Trophoblast cell (in vitro differentiated cells and primary cell): ENCODE data around the gene ASAP2.

Experiments used
- DNase-seq, 2 donors: peaks; one replicate each; pipeline ENCODE4 v3.0.0-alpha.2; 2016
- H2AFZ ChIP-seq: 2 replicates; pipeline ENCODE4 v1.6.1; 2013; ENCODE audit warnings: low read length, moderate library complexity, mild to moderate bottlenecking; ENCODE audit not compliant: insufficient read depth, poor library complexity
- H2AK5ac ChIP-seq: 2 replicates; pipeline ENCODE4 v1.6.1; 2013; ENCODE audit warnings: mild to moderate bottlenecking, low read length
- H2BK120ac ChIP-seq: 2 replicates; pipeline ENCODE4 v1.6.1; 2013; ENCODE audit warnings: low read length, mild to moderate bottlenecking, moderate library complexity; ENCODE audit not compliant: insufficient read depth, poor library complexity
- H2BK12ac ChIP-seq: 2 replicates; pipeline ENCODE4 v1.6.1; 2013; ENCODE audit warnings: mild to moderate bottlenecking, low read length, moderate library complexity
- H2BK5ac ChIP-seq: 2 replicates; pipeline ENCODE4 v1.6.1; 2013; ENCODE audit warnings: low read length, low read depth, moderate library complexity, mild to moderate bottlenecking; ENCODE audit not compliant: poor library complexity
- H3K14ac ChIP-seq: 2 replicates; pipeline ENCODE4 v1.6.1; 2013; ENCODE audit warnings: mild to moderate bottlenecking, low read length
- H3K18ac ChIP-seq: 2 replicates; pipeline ENCODE4 v1.6.1; 2013; ENCODE audit warnings: mild to moderate bottlenecking, low read length
- H3K23ac ChIP-seq: 2 replicates; pipeline ENCODE4 v1.6.1; 2013; ENCODE audit warnings: low read length
- H3K27ac ChIP-seq: 2 replicates; pipeline ENCODE4 v1.5.1; 2013; ENCODE audit warnings: low read depth, mild to moderate bottlenecking, inconsistent platforms, low read length, moderate library complexity
- H3K27me3 ChIP-seq: 2 replicates; pipeline ENCODE4 v1.6.1; 2013; ENCODE audit warnings: inconsistent platforms, mild to moderate bottlenecking, low read length, moderate library complexity; ENCODE audit not compliant: insufficient read depth
- H3K36me3 ChIP-seq, 2 experiments: 1 replicate in 1 of 2; 2 replicates in 1 of 2; pipeline ENCODE4 v1.6.1; 2013; ENCODE audit warnings: low read length in 2 of 2, mild to moderate bottlenecking in 2 of 2, moderate library complexity in 1 of 2; ENCODE audit not compliant: insufficient read depth in 2 of 2, control insufficient read depth in 1 of 2
- H3K4ac ChIP-seq: 2 replicates; pipeline ENCODE4 v1.6.1; 2013; ENCODE audit warnings: low read depth, mild to moderate bottlenecking, low read length, moderate library complexity
- H3K4me1 ChIP-seq, 2 experiments: 1 replicate in 1 of 2; 2 replicates in 1 of 2; pipeline ENCODE4 v1.6.1; 2013; ENCODE audit warnings: low read length in 2 of 2, mild to moderate bottlenecking in 2 of 2, moderate library complexity in 1 of 2; ENCODE audit not compliant: insufficient read depth in 2 of 2, control insufficient read depth in 1 of 2
- H3K4me2 ChIP-seq: 2 replicates; pipeline ENCODE4 v1.6.1; 2013; ENCODE audit warnings: inconsistent platforms, mild to moderate bottlenecking, low read length, moderate library complexity
- H3K4me3 ChIP-seq: 2 replicates; pipeline ENCODE4 v1.5.1; 2013; ENCODE audit warnings: mild to moderate bottlenecking, low read depth, low read length, inconsistent platforms
- H3K79me1 ChIP-seq: one replicate; pipeline ENCODE4 v1.6.1; 2013; ENCODE audit warnings: low read length
- H3K79me2 ChIP-seq: 2 replicates; pipeline ENCODE4 v1.6.1; 2013; ENCODE audit warnings: low read length, mild to moderate bottlenecking; ENCODE audit not compliant: control insufficient read depth, insufficient read depth, poor library complexity
- H3K9ac ChIP-seq: 2 replicates; pipeline ENCODE4 v1.6.1; 2013; ENCODE audit warnings: mild to moderate bottlenecking, low read length
- H3K9me3 ChIP-seq: 2 replicates; pipeline ENCODE4 v1.6.1; 2013; ENCODE audit warnings: low read depth, mild to moderate bottlenecking, control low read depth, inconsistent platforms, low read length; ENCODE audit not compliant: insufficient read depth
- H4K12ac ChIP-seq: 2 replicates; pipeline ENCODE4 v1.6.1; 2013; ENCODE audit warnings: low read depth, mild to moderate bottlenecking, low read length, moderate library complexity
- H4K8ac ChIP-seq: 2 replicates; pipeline ENCODE4 v1.6.1; 2013; ENCODE audit warnings: low read depth, mild to moderate bottlenecking, low read length, moderate library complexity
- H4K91ac ChIP-seq: one replicate; pipeline ENCODE4 v1.6.1; 2013; ENCODE audit warnings: low read depth, mild to moderate bottlenecking, low read length, moderate library complexity
- WGBS: extraction: QIAGEN DNeasy Blood & Tissue Kit; methylation state at CpG from one replicate; pipeline ENCODE4 v1.1.7; 2013; ENCODE audit warnings: missing lambda C conversion rate; ENCODE audit not compliant: insufficient read length, insufficient coverage; ENCODE audit errors: extremely low coverage; 5-methylcytosine and 5-hydroxymethylcytosine counted together

Gene ASAP2

DNA sequence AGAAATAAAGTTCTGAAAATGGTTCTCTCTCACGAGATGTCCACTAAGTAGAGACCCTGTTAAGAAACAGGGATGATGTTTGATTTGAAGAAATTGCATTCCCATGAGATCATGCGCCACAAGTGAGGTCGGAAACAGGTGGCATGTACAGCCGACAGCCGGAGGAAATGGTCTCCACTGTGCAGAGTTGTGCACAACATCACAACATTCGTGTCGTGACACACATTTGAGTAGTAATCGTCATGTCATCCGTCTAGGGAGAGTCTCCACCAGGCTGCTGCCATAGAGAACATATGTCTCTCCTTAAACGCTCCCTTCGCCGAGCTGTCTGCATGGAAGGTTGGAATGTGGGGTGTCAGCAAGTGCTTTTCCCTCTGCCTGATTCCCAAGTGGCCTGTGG lies 84.7 kb downstream of the ASAP2 start:
- H3K79me2 ChIP-seq = no peaks in the 10 kb centered on the region
- WGBS = no CpG with 5 or more reads among the region's 12 CpGs

DNA sequence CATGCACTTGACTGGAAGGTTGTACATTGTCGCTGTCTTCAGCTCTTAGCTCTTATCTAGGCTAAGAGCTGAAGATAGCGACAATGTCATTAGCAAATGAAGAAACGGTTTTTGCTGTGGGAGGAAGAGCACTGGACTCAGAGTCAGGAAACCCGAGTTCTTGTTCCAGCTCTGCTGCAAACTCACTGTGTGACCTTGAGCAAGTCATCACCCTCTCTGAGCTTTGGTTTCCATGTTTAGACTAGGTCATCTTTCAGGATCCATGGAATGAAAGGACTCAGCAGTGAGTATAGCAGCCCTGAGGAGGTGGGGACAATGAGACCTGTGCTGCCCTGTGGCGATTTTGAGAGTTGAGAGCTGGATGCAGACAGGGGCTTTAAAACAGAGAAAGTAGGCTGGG lies 85.3 kb downstream of the ASAP2 start:
- WGBS = no CpG with 5 or more reads among the region's 5 CpGs
- H3K27ac ChIP-seq = no peak overlapping the region
- no peaks in the 10 kb centered on the region for H3K27me3 ChIP-seq
- peak overlapping the region; percentile 13 for H3K18ac ChIP-seq
- H2BK12ac ChIP-seq = peak overlapping the region; percentile 14
- H2BK120ac ChIP-seq = peak overlapping the region; percentile 32
- no peak overlapping the region for H4K12ac ChIP-seq
- peaks cover 25 to 28% of the 10 kb centered on the region in 2 experiments for H3K4me1 ChIP-seq
- H2BK5ac ChIP-seq = peak overlapping the region; percentile 62
- peak in 1 of 2 donors; percentile 47 for DNase-seq
- H3K9me3 ChIP-seq = no peaks in the 10 kb centered on the region
- H3K79me2 ChIP-seq = no peaks in the 10 kb centered on the region
- H3K23ac ChIP-seq = no peak overlapping the region
- no peak overlapping the region for H3K9ac ChIP-seq
- no peak overlapping the region for H2AK5ac ChIP-seq
- H3K4me2 ChIP-seq = no peak overlapping the region
- H3K79me1 ChIP-seq = peaks cover 18% of the 10 kb centered on the region
- no peak overlapping the region for H3K4ac ChIP-seq
- H3K14ac ChIP-seq = no peak overlapping the region
- H3K36me3 ChIP-seq = peaks cover 0 to 2% of the 10 kb centered on the region in 2 experiments
- no peak overlapping the region for H3K4me3 ChIP-seq
- no peak overlapping the region for H2AFZ ChIP-seq
- H4K8ac ChIP-seq = no peak overlapping the region
- peak overlapping the region; percentile 2 for H4K91ac ChIP-seq

More for the DNA sequence above, 84.7 kb downstream of the ASAP2 start:
- H4K12ac ChIP-seq = no peak overlapping the region
- no peak overlapping the region for H3K4me3 ChIP-seq
- no peak overlapping the region for H3K14ac ChIP-seq
- H3K23ac ChIP-seq = no peak overlapping the region
- H2BK120ac ChIP-seq = no peak overlapping the region
- H3K79me1 ChIP-seq = peaks cover 19% of the 10 kb centered on the region
- H3K36me3 ChIP-seq = peaks cover 0 to 2% of the 10 kb centered on the region in 2 experiments
- no peak overlapping the region for H3K27ac ChIP-seq
- no peak overlapping the region for H2BK5ac ChIP-seq
- H3K4me1 ChIP-seq = peaks cover 26 to 28% of the 10 kb centered on the region in 2 experiments
- no peak overlapping the region for H3K4me2 ChIP-seq
- no peaks in the 10 kb centered on the region for H3K27me3 ChIP-seq
- no peak overlapping the region for H4K91ac ChIP-seq
- DNase-seq = no peak
- H3K18ac ChIP-seq = peak overlapping the region; percentile 3
- H3K9me3 ChIP-seq = no peaks in the 10 kb centered on the region
- no peak overlapping the region for H2AK5ac ChIP-seq
- no peak overlapping the region for H2AFZ ChIP-seq
- H4K8ac ChIP-seq = no peak overlapping the region
- no peak overlapping the region for H2BK12ac ChIP-seq
- no peak overlapping the region for H3K4ac ChIP-seq
- no peak overlapping the region for H3K9ac ChIP-seq

DNA sequence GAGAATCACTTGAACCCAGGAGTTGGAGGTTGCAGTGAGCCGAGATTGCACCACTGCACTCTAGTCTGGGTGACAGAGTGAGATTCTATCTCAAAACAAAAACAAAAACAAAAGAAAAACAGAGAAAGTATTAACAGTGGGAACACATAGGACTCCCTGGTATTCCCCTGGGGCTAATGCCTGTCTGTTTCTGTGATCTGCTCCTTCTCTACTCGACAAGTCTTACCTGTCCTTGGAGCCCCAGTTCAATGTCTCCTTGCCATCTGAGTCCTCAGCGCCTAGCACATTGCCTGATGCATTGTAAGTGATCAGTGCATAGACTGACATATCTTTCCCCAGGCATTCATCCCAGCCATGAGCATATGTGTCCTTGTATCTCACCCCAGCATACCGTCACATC lies 85.8 kb downstream of the ASAP2 start:
- H4K12ac ChIP-seq = no peak overlapping the region
- H2BK120ac ChIP-seq = no peak overlapping the region
- H3K27me3 ChIP-seq = no peaks in the 10 kb centered on the region
- no peaks in the 10 kb centered on the region for H3K9me3 ChIP-seq
- H3K14ac ChIP-seq = no peak overlapping the region
- WGBS = no CpG with 5 or more reads among the region's 4 CpGs
- no peaks in the 10 kb centered on the region for H3K36me3 ChIP-seq
- no peak overlapping the region for H2BK5ac ChIP-seq
- no peak overlapping the region for H3K9ac ChIP-seq
- H3K4me2 ChIP-seq = no peak overlapping the region
- H3K79me1 ChIP-seq = peaks cover 14% of the 10 kb centered on the region
- no peak overlapping the region for H4K8ac ChIP-seq
- H3K18ac ChIP-seq = peak overlapping the region; percentile 19
- peak; percentile 83 to 93 for DNase-seq
- peak overlapping the region; percentile 69 for H3K27ac ChIP-seq
- H3K23ac ChIP-seq = no peak overlapping the region
- H2BK12ac ChIP-seq = no peak overlapping the region
- H2AK5ac ChIP-seq = no peak overlapping the region
- H3K4ac ChIP-seq = no peak overlapping the region
- peaks cover 20 to 22% of the 10 kb centered on the region in 2 experiments for H3K4me1 ChIP-seq
- H2AFZ ChIP-seq = no peak overlapping the region
- no peak overlapping the region for H3K4me3 ChIP-seq
- no peaks in the 10 kb centered on the region for H3K79me2 ChIP-seq
- H4K91ac ChIP-seq = no peak overlapping the region

DNA sequence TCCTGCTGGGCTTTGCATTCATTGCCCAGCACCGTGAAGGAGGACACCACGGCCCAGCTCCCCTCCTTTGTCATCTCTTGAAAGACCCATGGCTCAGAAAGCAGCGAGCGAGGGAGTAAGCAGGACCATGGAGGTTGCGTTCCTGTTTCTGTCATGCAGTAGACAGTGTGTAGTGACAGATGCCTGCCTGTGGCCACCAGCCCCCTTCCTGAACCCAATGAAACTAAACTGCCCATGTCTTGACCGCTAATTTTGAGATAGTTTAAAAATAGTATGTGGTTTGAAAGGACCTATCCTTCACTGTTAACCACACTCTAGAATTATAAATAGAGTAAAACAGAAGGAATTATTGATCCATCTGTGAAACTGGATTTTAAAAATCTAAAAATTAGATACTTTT lies 88.2 kb downstream of the ASAP2 start:
- H3K79me2 ChIP-seq = no peaks in the 10 kb centered on the region
- H2BK120ac ChIP-seq = no peak overlapping the region
- no peaks in the 10 kb centered on the region for H3K27me3 ChIP-seq
- no peak overlapping the region for H4K91ac ChIP-seq
- no peak overlapping the region for H3K9ac ChIP-seq
- H2BK5ac ChIP-seq = no peak overlapping the region
- no peak overlapping the region for H3K4me3 ChIP-seq
- no peak overlapping the region for H3K4ac ChIP-seq
- no peak overlapping the region for H3K14ac ChIP-seq
- no peak overlapping the region for H3K23ac ChIP-seq
- peaks cover 2% of the 10 kb centered on the region for H3K9me3 ChIP-seq
- no peak overlapping the region for H3K27ac ChIP-seq
- H4K12ac ChIP-seq = no peak overlapping the region
- peaks cover under 1 to 5% of the 10 kb centered on the region in 2 experiments for H3K36me3 ChIP-seq
- WGBS = no CpG with 5 or more reads among the region's 6 CpGs
- H3K4me2 ChIP-seq = no peak overlapping the region
- H2AK5ac ChIP-seq = no peak overlapping the region
- H4K8ac ChIP-seq = no peak overlapping the region
- H2BK12ac ChIP-seq = no peak overlapping the region
- H3K79me1 ChIP-seq = peaks cover 10% of the 10 kb centered on the region
- H2AFZ ChIP-seq = no peak overlapping the region
- peaks cover 16 to 18% of the 10 kb centered on the region in 2 experiments for H3K4me1 ChIP-seq
- no peak overlapping the region for H3K18ac ChIP-seq
- no peak for DNase-seq
